Tibial artery (tissue), 4 donors: Measurements from ENCODE around the gene APEX2.

Experiments
- DNase-seq, 2 donors: peaks; one replicate each; pipeline ENCODE4 v3.0.0-alpha.2; 2019
- H3K27ac ChIP-seq, 2 donors: fragments of 200-600 bp; sonication (generic) in 1 of 2; 1 replicate in 1 of 2; 2 replicates in 1 of 2; pipeline ENCODE4 v1.5.1; 2018 to 2019; ENCODE audit warnings: mild to moderate bottlenecking in 1 of 2
- H3K27me3 ChIP-seq, 2 donors: fragments of 200-600 bp; sonication (generic) in 1 of 2; one replicate each; pipeline versions ENCODE4 v1.5.1 to v1.6.0; 2016 to 2019
- H3K36me3 ChIP-seq, 3 donors: fragments of 200-600 bp; sonication (generic) in 2 of 3; one replicate each; pipeline ENCODE4 v1.5.1; 2016 to 2019; ENCODE audit warnings: mild to moderate bottlenecking in 2 of 3
- H3K4me1 ChIP-seq, 4 donors: fragments of 200-600 bp; sonication (generic) in 2 of 4; 1 replicate in 3 of 4; 2 replicates in 1 of 4; pipeline ENCODE4 v1.5.1; 2016 to 2019
- H3K4me3 ChIP-seq, 2 donors: fragments of 200-600 bp; sonication (generic) in 1 of 2; 1 replicate in 1 of 2; 2 replicates in 1 of 2; pipeline ENCODE4 v1.5.1; 2018 to 2019; ENCODE audit warnings: mild to moderate bottlenecking in 2 of 2
- H3K9me3 ChIP-seq, 3 donors: fragments of 200-600 bp; sonication (generic) in 1 of 3; one replicate each; pipeline ENCODE4 v1.5.1; 2016 to 2019
- CTCF ChIP-seq, 2 experiments: fragments of 200-600 bp in 1 of 2; fragments of 450-650 bp in 1 of 2; IDR thresholded peaks; one replicate each; pipeline ENCODE4 v1.5.1; 2017 to 2019; ENCODE audit warnings: antibody characterized with exemption in 2 of 2, mild to moderate bottlenecking in 1 of 2, moderate library complexity in 1 of 2
- intact Hi-C: fragments of 100-400 bp; cut with DNase I; formaldehyde crosslinking; loops from one replicate; pipeline ENCODE4 v1.15.0; 2023; ENCODE audit warnings: low total_unique reads

The APEX2 gene

GRCh38 chrX:54999717-55000598 lies at the start of gene APEX2:
APEX2 (plus strand) TSS chrX:55000363; CDS start chrX:55000423, 60 bp downstream.
- peak within 1 kb of the TSS; percentile 74 to 79 for H3K27ac ChIP-seq
- no peaks in the 10 kb centered on the region for H3K27me3 ChIP-seq
- intact Hi-C loops, result no loop called here
- no peak for TF ChIP-seq CTCF (IDR thresholded peaks at IDR 0.05)
- peaks cover 0 to 13% (median 0%) of the 10 kb centered on the region in 4 donors for H3K4me1 ChIP-seq
- peak within 1 kb of the TSS; percentile 57 to 69 for H3K4me3 ChIP-seq
- H3K9me3 ChIP-seq, result no peaks in the 10 kb centered on the region
- H3K36me3 ChIP-seq, result peaks cover 0 to 23% (median 16%) of the 10 kb centered on the region in 3 donors
- peak; percentile 91 to 95 for DNase-seq

DNA sequence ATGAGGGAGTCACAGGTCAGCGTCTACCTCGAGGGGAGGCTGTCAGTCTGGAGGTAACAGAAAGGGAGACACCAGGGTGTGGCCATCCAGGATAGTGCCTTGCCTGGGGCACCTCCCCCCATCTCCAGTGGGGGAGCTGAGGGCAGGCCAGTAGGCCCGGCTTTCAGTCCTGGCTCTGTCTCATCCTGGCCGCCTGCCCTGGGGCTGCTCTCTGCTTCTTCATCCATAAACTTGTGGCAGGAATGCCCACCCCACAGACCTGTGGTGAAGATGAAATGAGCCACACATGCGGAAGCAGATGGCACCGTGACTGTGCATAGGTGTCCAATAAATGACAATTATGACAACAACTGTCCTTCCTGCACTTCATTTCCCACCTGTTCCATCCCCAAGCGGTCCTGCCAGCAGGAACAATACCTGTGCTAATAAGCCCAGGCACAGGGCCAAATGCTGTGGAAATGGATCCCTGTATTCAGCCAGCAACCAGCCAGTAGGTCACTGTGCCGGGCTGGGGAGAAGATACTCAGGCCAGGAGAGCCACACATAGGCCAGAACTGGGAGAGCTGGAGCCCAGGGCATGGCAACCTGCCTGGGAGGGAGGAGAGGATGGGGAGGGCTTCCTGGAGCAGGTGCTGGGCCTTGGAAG lies 49.3 kb upstream of the APEX2 start:
- Histone ChIP-seq H3K4me1 (no peaks in the 10 kb centered on the region), H3K9me3 (no peaks in the 10 kb centered on the region), H3K4me3 (no peak overlapping the region), H3K27me3 (no peaks in the 10 kb centered on the region), H3K36me3 (no peaks in the 10 kb centered on the region), H3K27ac (no peak overlapping the region)
- intact Hi-C loops, result no loop called here
- DNase-seq, result no peak
- TF ChIP-seq CTCF (IDR thresholded peaks at IDR 0.05), result no peak

GRCh38 chrX:54961750-54962149 lies 38.4 kb upstream of the APEX2 start:
- no peak for DNase-seq

DNA sequence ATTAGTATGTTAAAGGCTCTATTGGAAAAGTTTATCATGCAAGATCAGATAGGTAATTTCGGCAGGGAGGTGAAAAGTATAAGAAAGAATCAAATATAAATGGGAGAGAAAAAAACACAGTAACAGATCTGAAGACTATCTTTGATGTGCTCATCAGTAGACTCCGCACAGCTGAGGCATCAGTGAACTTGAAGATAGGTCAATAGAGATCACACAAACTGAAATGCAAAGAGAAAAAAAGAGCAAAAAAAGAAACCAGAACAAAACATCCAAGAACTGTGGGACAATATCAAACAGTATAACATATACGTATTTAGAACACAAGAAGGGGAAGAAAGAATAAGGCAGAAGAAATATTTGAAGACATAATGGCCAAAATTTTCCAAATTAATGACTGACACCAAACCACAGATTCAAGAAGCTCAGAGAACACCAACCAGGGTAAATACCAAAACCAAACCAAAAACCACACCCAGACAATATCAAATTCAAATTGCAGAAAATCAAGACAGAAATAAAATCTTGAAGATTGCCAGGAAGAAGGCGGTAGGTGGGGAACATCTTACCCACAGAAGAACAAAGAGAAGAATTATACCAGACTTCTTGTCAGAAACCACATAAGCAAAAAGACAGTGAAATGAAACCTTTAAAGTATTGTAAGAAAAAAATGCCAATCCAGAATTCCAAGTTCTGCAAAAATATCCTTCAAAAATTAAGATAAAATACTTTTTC lies 35.2 kb upstream of the APEX2 start:
- H3K4me1 ChIP-seq, result no peaks in the 10 kb centered on the region
- TF ChIP-seq CTCF (IDR thresholded peaks at IDR 0.05), result no peak
- no peak overlapping the region for H3K27ac ChIP-seq
- H3K36me3 ChIP-seq, result no peaks in the 10 kb centered on the region
- H3K27me3 ChIP-seq, result no peaks in the 10 kb centered on the region
- intact Hi-C loops, result no loop called here
- DNase-seq, result no peak
- H3K9me3 ChIP-seq, result peaks cover 0 to 9% (median 6%) of the 10 kb centered on the region in 3 donors
- no peak overlapping the region for H3K4me3 ChIP-seq

More at GRCh38 chrX:54961750-54962149, 38.4 kb upstream of the APEX2 start:
- H3K36me3 ChIP-seq, result no peaks in the 10 kb centered on the region
- intact Hi-C loops, result no loop called here
- H3K27ac ChIP-seq, result no peak overlapping the region
- no peaks in the 10 kb centered on the region for H3K4me1 ChIP-seq
- H3K9me3 ChIP-seq, result no peaks in the 10 kb centered on the region
- no peak for TF ChIP-seq CTCF (IDR thresholded peaks at IDR 0.05)
- no peak overlapping the region for H3K4me3 ChIP-seq
- no peaks in the 10 kb centered on the region for H3K27me3 ChIP-seq

DNA sequence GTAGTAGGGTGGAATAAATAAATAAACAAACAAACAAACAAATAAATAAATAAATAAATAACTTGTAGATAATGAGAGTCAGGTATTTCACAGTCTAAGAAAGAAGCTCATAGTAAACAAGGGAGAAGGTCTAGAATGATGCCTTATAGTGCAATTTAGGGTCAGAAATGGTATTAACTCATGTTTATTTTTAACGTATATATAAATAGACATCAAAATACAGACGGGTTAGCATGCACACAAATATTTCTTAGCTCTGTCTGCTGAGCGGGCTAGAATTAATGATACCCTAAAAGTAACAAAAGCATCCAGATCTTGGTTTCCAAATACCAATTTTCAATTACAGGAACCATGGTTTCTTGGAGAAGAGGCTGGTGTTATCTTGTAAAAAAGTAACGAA lies 22.8 kb upstream of the APEX2 start:
- peaks cover 0 to 6% (median 0%) of the 10 kb centered on the region in 3 donors for H3K9me3 ChIP-seq
- no peak for DNase-seq

More for the DNA sequence above, 22.8 kb upstream of the APEX2 start:
- Histone ChIP-seq H3K4me1 (no peaks in the 10 kb centered on the region), H3K4me3 (no peak overlapping the region), H3K36me3 (no peaks in the 10 kb centered on the region), H3K27ac (no peak overlapping the region), H3K27me3 (no peaks in the 10 kb centered on the region)
- no peak for TF ChIP-seq CTCF (IDR thresholded peaks at IDR 0.05)
- intact Hi-C loops, result no loop called here
